ACC112 (cell line): ENCODE results near the gene THAP5.

Experiments
- H2AFZ ChIP-seq: fragments of 200-600 bp; sonication (generic); one replicate; pipeline ENCODE4 v1.6.0; 2017; ENCODE audit warnings: antibody characterized with exemption, low read length; ENCODE audit not compliant: unreplicated experiment
- H3K27ac ChIP-seq: fragments of 200-600 bp; sonication (generic); 2 replicates; pipeline ENCODE4 v1.5.1; 2014; ENCODE audit warnings: low read depth, mild to moderate bottlenecking, antibody characterized with exemption, low read length, moderate library complexity
- H3K27me3 ChIP-seq: fragments of 200-600 bp; sonication (generic); 2 replicates; pipeline ENCODE4 v1.6.1; 2014; ENCODE audit warnings: mild to moderate bottlenecking, antibody characterized with exemption, low read length, moderate library complexity, mixed read lengths; ENCODE audit not compliant: insufficient read depth
- H3K36me3 ChIP-seq: fragments of 200-600 bp; sonication (generic); 2 replicates; pipeline ENCODE4 v1.6.1; 2016; ENCODE audit warnings: mild to moderate bottlenecking, antibody characterized with exemption, low read length, moderate library complexity, mixed read lengths; ENCODE audit not compliant: insufficient read depth
- H3K4me1 ChIP-seq: fragments of 200-600 bp; sonication (generic); one replicate; pipeline ENCODE4 v1.6.1; 2016; ENCODE audit warnings: low read length, mixed read lengths; ENCODE audit not compliant: insufficient read depth, unreplicated experiment, control insufficient read depth
- H3K4me3 ChIP-seq: fragments of 200-600 bp; sonication (generic); 2 replicates; pipeline ENCODE4 v1.5.1; 2014; ENCODE audit warnings: mild to moderate bottlenecking, low read depth, low read length
- H3K79me2 ChIP-seq: fragments of 200-600 bp; sonication (generic); one replicate; pipeline ENCODE4 v1.6.0; 2016; ENCODE audit warnings: low read length; ENCODE audit not compliant: control insufficient read depth, unreplicated experiment, insufficient read depth

Gene THAP5

DNA sequence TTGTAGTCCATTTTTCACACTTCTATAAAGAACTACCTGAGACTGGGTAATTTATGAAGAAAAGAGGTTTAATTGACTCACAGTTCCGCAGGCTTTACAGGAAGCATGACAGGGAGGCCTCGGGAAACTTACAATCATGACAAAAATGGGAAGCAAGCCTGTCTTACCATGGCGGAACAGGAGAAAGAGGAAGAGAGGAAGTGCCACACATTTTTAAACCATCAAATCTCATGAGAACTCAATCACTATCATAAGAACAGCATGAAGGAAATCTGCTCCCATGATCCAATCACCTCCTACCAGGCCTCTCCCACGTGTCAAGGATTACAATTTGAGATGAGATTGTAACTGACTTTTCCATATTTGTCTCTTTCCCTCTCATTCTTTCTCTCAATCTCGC is 34.2 kb downstream of the THAP5 start:
- Histone ChIP-seq H3K4me1 (no peaks in the 10 kb centered on the region), H3K27ac (no peak overlapping the region), H2AFZ (no peak overlapping the region), H3K4me3 (no peak overlapping the region), H3K36me3 (no peaks in the 10 kb centered on the region), H3K27me3 (no peaks in the 10 kb centered on the region), H3K79me2 (no peaks in the 10 kb centered on the region)

DNA sequence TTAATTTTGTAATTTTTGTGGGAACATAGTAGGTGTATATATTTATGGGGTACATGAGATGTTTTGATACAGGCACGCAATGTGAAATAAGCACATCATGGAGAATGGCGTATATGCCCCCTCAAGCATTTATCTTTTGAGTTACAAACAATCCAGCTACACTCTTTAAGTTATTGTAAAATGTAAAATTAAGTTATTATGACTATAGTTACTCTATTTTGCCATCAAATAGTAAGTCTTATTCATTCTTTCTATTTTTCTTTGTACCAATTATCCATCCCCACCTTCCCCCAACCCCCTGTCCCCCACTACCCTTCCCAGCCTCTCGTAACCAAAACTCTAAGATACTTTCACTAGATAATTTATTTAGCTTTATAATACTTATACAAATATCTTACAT is 35.8 kb downstream of the THAP5 start:
- Histone ChIP-seq H3K4me3 (no peak overlapping the region), H3K27ac (no peak overlapping the region), H3K79me2 (no peaks in the 10 kb centered on the region), H2AFZ (no peak overlapping the region), H3K36me3 (no peaks in the 10 kb centered on the region), H3K4me1 (no peaks in the 10 kb centered on the region), H3K27me3 (no peaks in the 10 kb centered on the region)

DNA sequence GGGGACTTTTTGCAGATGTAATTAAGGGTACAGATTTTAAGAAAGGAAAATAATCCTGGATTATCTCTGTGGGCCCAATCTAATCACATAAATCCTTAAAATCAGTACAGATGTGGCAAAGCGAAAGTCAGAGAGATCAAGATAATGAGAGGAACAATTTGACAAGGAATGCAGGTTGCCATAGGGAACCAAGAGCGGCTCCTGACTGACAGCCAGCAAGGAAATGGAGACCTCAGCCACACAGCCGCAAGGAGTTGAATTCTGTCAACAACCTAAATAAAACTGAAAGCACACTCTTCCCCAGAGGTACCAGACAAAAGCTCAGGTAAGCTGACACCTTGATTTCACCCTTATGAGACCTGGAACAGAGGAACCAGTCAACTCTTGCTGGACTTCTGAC is 40.2 kb downstream of the THAP5 start:
- no peaks in the 10 kb centered on the region for H3K27me3 ChIP-seq
- H3K79me2 ChIP-seq: peaks cover 6% of the 10 kb centered on the region
- H3K4me3 ChIP-seq: no peak overlapping the region
- no peak overlapping the region for H3K27ac ChIP-seq
- no peaks in the 10 kb centered on the region for H3K36me3 ChIP-seq
- peaks cover 11% of the 10 kb centered on the region for H3K4me1 ChIP-seq
- H2AFZ ChIP-seq: peak overlapping the region; percentile 59

DNA sequence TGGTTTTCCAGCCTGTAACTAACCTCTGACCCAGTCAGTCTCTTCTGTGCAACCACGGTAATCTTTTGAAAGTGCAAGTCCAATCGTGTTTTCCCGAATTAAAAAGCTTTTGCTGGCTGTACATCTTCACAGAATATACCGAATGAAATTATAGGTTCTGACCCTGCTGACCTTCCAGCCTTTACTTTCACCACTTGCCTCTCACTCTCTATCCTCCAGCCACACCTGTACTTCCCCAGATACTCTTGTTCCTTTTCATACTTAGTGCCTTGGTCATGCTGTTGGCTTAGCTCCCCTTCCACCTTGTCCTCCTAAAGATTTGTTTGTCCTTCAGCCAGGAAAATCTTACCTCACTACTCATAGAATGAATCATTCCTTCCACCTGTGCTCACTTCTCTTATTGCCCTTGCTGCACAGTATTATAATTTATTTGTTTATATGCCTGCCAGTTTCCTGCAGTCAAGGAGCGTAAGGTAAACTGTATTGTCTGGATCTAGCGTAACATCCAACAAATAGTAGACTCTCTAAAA is 41.3 kb downstream of the THAP5 start:
- Histone ChIP-seq H2AFZ (no peak overlapping the region), H3K4me1 (peaks cover 22% of the 10 kb centered on the region)

DNA sequence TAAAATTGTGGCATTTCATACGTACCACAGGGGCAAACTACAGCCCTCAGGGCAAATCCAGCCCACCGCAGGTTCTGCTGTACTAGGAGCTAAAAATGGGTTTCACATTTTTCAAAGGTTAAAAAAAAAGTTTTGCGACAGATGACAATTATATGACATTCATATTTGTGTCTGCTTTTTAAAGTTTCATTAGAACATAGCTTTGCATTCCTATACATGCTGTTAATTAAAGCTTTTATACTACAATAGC is 42.8 kb downstream of the THAP5 start:
- H3K36me3 ChIP-seq: no peaks in the 10 kb centered on the region
- H3K27ac ChIP-seq: peak overlapping the region; percentile 92
- H2AFZ ChIP-seq: peak overlapping the region; percentile 42
- peaks cover 31% of the 10 kb centered on the region for H3K4me1 ChIP-seq
- peak overlapping the region; percentile 82 for H3K4me3 ChIP-seq
- no peaks in the 10 kb centered on the region for H3K27me3 ChIP-seq
- H3K79me2 ChIP-seq: peaks cover 31% of the 10 kb centered on the region

More for the DNA sequence above, 41.3 kb downstream of the THAP5 start:
- H3K4me3 ChIP-seq: no peak overlapping the region
- no peak overlapping the region for H3K27ac ChIP-seq
- no peaks in the 10 kb centered on the region for H3K27me3 ChIP-seq
- no peaks in the 10 kb centered on the region for H3K36me3 ChIP-seq
- peaks cover 16% of the 10 kb centered on the region for H3K79me2 ChIP-seq

DNA sequence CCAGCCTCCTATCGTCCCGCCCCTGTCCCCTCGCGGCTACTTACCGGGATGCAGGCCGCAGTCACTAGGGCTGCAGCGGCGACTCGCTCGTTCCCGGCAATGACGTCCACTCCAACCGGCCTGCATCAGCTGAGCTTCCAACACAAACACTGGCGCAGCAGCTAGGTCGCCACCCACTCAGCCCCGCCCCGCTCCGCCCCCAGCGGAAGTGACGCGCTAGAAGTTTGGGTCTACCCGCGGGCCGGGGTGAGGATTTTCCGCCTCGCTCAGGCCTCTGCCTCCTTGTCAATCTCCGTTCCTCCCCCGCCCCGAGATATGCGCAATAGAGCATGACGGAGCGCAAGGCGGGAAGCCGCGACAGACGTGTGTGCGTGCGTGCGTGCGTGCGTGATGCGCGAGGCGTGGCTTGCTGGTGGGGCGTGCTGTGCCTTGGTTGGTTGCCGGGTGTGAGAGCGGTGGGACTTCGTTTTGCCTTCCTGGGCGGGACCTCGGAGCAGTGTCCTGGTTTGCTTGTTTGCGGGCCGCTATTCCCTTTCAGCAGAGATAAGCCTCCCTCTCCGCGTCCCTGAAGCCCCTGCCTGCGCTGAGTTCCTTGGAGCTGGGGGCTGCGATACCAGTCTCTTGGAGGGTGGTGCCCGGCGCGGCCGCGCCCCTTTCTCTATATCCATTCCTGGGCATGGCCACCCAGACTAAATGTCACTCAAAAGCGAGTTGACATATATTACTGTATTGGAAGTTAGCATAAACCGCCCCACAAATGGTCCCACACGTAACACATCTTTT is 43.3 kb downstream of the THAP5 start, which contains the start of gene PNPLA8:
Gene PNPLA8, minus strand, starts transcription at position 151 of the 783 bp plus-strand sequence. CDS start 10,644 bp downstream, outside the sequence.
- Histone ChIP-seq H2AFZ (peak within 1 kb of the TSS; percentile 42), H3K4me3 (peak within 1 kb of the TSS; percentile 82), H3K79me2 (peaks cover 36% of the 10 kb centered on the region), H3K36me3 (no peaks in the 10 kb centered on the region), H3K27ac (peak within 1 kb of the TSS; percentile 92), H3K27me3 (no peaks in the 10 kb centered on the region), H3K4me1 (peaks cover 32% of the 10 kb centered on the region)

DNA sequence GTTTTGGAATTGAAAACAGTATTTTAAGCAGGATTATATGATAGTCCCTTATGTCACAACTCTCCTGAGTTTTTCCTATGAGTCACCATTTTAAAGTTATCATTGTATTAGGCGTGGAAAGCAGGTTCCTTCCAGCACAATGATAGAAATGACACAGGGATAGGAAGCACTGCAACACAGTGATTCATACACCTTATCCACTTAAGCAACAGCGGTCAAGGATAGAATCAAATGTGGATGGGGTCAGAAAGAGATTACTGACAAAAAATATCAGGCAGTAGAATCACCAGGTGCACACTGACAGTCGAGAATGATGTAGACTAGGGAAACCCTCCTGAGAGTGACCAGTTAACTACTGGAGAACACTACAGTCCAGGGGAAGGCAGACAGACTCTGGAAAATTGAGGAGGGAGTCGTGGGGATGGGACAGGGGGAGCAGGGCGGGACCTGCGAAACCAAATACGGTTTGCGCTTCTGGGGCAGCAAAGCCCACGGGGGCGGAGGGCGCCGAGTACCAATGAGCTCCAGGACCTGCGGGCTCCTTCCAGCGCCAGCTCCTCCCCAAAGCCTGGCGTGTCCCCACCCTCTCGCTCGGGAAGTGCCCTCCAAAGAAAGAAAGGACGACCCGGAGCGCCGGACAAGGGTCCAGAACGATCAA is 44.0 kb downstream of the THAP5 start:
- Histone ChIP-seq H3K4me1 (peaks cover 35% of the 10 kb centered on the region), H3K27me3 (no peaks in the 10 kb centered on the region), H3K36me3 (no peaks in the 10 kb centered on the region), H3K4me3 (peak overlapping the region; percentile 82), H3K79me2 (peaks cover 40% of the 10 kb centered on the region), H3K27ac (peak overlapping the region; percentile 92), H2AFZ (peak overlapping the region; percentile 35)

DNA sequence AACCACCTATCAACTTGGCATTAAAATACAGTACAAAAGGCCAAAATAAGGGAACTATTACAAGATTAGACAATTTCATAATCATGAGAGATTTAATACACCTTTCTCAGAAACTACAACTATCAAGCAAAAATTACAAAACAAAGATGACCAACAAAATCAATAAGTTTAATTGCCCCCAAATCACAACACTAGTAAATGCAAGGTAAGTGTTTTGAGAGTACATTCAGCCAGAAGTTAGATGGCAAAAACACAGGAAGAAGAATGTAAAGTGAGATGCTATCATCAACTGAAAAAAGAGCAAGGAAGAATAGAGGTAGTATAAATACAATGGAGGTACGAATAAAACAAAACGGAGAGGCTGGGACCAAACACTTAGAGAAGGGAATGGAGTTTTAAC is 46.7 kb downstream of the THAP5 start:
- no peak overlapping the region for H2AFZ ChIP-seq
- H3K4me1 ChIP-seq: peaks cover 46% of the 10 kb centered on the region
- peaks cover 64% of the 10 kb centered on the region for H3K79me2 ChIP-seq
- no peak overlapping the region for H3K27ac ChIP-seq
- no peaks in the 10 kb centered on the region for H3K27me3 ChIP-seq
- peaks cover 10% of the 10 kb centered on the region for H3K36me3 ChIP-seq
- H3K4me3 ChIP-seq: no peak overlapping the region

DNA sequence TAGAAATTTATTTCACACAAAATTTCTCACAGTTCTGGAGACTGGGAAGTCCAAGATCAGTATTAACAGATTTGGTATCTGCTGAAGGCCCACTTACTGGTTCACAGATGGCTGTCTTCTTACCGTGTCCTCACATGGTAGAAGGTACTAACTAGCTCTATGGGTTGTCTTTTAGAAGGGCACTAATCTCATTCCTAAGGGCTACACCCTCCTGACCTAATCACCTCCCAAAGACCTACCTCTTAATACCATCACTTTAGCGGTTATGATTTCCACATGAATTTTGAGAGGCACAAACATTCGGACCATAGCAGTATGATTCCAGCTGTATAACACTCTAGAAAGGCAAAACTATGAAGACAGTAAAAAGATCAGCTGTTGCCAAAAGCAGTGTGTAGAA is 51.6 kb downstream of the THAP5 start:
- Histone ChIP-seq H3K36me3 (peaks cover 26% of the 10 kb centered on the region), H3K4me3 (no peak overlapping the region), H3K4me1 (peaks cover 21% of the 10 kb centered on the region), H2AFZ (no peak overlapping the region), H3K27me3 (no peaks in the 10 kb centered on the region), H3K79me2 (peaks cover 62% of the 10 kb centered on the region), H3K27ac (no peak overlapping the region)

DNA sequence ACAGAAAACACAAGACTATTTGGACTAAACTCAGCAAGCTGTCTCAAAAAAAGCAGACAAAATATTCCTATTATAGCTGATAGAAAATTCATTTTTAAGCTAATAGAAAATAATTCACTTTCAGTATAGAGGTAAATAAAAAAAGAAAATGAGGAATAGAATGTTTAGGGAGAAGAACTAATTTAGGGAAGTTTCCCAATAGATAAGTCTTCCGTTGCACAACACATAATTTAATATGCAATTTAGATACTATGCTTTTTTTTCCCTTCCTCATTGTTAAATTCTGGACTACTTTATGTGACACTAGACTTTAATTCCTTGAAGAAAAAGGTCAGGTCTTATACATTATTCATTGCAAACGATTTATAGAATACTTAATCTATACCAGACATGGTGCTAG is 53.9 kb downstream of the THAP5 start:
- Histone ChIP-seq H3K79me2 (peaks cover 42% of the 10 kb centered on the region), H3K4me3 (no peak overlapping the region), H3K27ac (no peak overlapping the region), H3K4me1 (peaks cover 10% of the 10 kb centered on the region), H2AFZ (no peak overlapping the region), H3K27me3 (no peaks in the 10 kb centered on the region), H3K36me3 (peaks cover 42% of the 10 kb centered on the region)

DNA sequence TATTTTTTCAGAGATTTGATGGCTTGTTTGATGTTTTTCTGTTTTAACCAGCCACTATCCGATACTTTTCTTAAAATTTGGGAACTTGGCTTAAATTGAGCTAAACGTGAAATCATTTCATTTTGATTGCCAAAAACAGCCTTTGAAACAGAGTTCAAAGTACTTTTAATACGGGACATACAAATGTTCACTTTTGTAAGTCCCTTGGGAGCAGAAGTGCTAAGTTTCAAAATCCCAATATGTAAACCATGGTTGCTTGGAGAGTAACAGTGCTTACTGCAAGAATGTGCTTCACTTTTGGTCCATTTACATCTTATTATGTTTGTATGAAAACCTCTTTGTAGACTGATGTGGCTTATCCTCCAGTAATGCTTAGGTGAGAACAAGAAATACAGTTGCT is 54.5 kb downstream of the THAP5 start:
- H2AFZ ChIP-seq: no peak overlapping the region
- H3K27me3 ChIP-seq: no peaks in the 10 kb centered on the region
- peaks cover 37% of the 10 kb centered on the region for H3K79me2 ChIP-seq
- H3K4me3 ChIP-seq: no peak overlapping the region
- peaks cover 7% of the 10 kb centered on the region for H3K4me1 ChIP-seq
- peaks cover 39% of the 10 kb centered on the region for H3K36me3 ChIP-seq
- no peak overlapping the region for H3K27ac ChIP-seq
